Fibroblast of skin of left quadriceps (primary cell): ENCODE results near the gene OTULINL.
"Not testable (repeated sequence)": the region's sequence is repeated elsewhere in the genome, so short reads cannot be mapped to it uniquely, and the experiment has no call there.

Experiments used
- DNase-seq, 2 experiments: peaks; one replicate each; pipeline ENCODE4 v3.0.0-alpha.2; 2013; ENCODE audit warnings: low read depth in 2 of 2

The OTULINL gene

GRCh38 chr5:14581106-14581890 lies at the start of gene OTULINL:
Gene OTULINL (plus strand): TSS chr5:14581792. CDS start chr5:14581895, 103 bp downstream.
- peak; percentile 42 to 53 for DNase-seq

GRCh38 chr5:14532180-14532579 lies 49.4 kb upstream of the OTULINL start:
- no peak for DNase-seq

DNA sequence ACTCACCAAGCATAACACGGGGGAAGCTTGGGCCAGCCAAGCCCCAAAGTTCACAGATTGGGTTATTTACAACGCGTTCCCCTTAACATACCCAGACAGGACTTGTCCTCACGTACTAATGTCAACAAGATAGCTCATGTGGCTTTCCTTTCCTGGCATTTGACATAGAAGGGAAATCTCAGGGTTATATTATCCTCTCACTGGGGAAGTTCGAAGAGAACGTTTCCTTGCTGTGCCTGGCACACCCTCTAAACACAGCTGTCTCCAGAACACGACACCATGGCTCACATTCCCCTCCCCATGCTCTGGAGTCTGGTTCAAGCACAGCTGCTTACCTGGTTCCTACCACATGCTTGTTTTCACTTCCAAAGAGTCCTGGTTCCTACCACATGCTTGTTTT lies 46.8 kb upstream of the OTULINL start:
- no peak for DNase-seq

DNA sequence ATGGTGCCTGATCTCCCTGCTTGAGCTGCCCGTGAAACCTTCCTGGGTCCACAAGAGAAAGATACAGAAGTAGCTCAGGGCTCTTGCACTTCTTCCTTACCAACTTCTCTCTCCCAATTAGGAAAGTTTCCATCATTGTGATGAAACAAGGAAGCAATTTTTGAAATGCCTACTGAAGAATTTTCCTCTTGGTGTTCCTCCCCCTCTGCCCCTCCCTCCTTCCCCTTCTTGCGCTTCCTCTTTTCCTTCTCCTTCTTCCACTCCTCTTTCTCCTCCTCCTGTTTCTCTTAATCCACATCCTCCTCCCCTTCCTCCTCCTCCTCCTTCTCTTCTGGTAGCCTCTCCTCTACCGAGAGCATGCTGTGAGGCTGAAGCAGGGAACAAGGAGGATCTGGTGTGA lies 36.3 kb upstream of the OTULINL start:
- no peak for DNase-seq

GRCh38 chr5:14545862-14546261 lies 35.7 kb upstream of the OTULINL start:
- DNase-seq = no peak

DNA sequence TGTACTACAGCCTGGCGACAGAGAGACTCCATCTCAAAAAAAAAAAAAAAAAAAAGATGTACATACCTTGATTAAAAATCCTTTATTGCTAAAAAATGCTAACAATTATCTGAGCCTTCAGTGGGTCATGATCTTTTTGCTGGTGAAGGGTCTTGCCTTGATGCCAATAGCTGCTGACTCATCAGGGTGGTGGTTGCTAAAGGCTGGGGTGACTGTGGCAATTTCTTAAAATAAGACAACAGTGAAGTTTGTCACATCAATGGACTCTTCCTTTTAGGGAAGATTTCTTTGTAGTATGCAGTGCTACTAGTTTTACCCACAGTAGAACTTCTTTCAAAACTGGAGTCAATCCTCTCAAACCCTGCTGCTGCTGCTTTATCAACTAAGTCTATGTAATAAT lies 33.9 kb upstream of the OTULINL start:
- no peak for DNase-seq

GRCh38 chr5:14551211-14551610 lies 30.4 kb upstream of the OTULINL start:
- no peak for DNase-seq

GRCh38 chr5:14552017-14552416 lies 29.6 kb upstream of the OTULINL start:
- DNase-seq = no peak

DNA sequence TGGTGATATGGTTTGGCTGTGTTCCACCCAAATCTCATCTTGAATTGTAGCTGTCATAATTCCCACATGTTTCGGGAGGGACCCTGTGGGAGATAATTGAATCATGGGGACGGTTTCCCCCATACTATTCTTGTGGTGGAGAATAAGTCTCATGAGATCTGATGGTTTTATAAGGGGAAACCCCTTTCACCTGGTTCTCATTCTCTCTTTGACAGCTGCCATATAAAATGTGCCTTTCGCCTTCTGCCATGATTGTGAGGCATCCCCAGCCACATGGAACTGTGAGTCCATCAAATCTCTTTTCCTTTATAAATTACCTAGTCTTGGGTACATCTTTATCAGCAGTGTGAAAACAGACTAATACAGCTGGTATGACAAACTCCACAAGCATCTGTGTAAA lies 27.3 kb upstream of the OTULINL start:
- DNase-seq = not testable (repeated sequence)

GRCh38 chr5:14556015-14556414 lies 25.6 kb upstream of the OTULINL start:
- DNase-seq = no peak

DNA sequence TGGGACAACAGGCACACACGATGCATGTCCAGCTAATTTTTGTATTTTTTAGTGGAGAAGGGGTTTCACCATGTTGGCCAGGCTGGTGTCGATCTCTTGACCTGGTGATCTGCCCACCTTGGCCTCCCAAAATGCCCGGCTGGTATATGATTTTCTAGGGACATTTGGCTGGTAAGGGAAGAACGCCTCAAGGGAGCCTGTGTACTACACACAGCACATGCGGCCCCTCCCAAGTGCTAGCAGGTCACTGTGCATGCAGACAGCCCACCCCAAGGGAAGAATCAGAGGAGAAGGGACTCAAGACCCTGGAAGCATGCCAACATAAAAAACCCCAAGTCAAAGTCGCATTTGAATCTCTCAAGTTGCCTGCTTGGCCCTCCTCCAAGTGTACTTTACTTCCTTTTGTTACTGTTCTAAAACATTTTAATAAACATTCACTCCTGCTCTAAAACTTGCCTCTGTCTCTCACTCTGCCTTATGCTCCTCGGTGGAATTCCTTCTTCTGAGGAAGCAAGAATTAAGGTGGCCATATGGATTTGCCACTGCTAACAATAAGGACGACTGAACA lies 24.3 kb upstream of the OTULINL start:
- DNase-seq = no peak

DNA sequence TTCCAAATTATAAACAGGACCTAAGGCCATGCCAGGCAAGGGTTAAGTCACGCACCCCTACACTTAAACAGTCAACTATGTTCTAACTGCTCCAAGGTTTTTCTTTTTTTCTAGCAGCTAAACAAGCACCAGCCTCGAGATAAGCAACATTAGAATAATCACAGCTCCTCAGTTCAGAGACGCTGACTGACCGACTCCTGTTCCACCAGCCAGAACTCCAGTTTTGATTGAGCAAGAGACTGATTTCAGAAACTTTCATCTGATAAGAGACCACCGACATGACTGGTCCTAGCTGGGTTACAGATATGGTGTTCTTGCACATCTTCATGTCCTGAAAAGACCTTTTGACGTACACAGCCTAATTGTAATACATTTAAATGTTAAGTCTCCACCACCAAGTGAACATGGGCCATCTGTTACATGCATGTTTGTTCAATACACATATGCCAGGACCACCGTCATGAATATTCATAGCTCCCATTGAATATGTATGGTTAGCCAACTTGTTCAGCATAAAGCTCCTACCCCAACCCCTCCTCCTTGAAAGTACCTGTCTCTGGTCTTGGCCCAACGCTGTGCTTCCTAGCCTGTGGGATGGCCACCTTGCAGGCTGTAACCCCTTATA lies 23.7 kb upstream of the OTULINL start:
- no peak for DNase-seq

GRCh38 chr5:14560091-14560595 lies 21.4 kb upstream of the OTULINL start:
- no peak for DNase-seq

DNA sequence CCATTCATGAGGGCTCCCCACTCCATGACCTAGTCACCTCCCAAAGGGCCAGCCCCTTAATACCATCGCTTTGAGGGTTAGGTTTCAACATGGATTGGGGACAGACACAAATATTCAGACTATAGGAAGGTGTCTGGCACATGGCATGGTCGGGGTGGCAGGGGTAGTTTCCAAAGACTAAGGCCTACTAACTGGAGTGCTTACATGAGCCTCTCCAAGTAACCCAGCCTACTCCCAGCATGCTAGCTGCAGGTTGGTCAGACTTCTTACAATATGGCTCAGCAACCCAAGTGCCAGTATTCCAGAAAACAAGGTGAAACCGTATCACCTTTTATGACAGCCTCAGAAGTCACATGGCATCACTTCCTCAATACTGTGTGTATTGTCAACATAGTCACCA lies 19.9 kb upstream of the OTULINL start:
- DNase-seq = no peak

GRCh38 chr5:14568333-14568732 lies 13.3 kb upstream of the OTULINL start:
- DNase-seq = no peak

GRCh38 chr5:14569948-14570691 lies 11.5 kb upstream of the OTULINL start:
- DNase-seq = no peak

- DNase-seq = no peak
Measured at GRCh38 chr5:14571901-14572300, 9.7 kb upstream of the OTULINL start.

DNA sequence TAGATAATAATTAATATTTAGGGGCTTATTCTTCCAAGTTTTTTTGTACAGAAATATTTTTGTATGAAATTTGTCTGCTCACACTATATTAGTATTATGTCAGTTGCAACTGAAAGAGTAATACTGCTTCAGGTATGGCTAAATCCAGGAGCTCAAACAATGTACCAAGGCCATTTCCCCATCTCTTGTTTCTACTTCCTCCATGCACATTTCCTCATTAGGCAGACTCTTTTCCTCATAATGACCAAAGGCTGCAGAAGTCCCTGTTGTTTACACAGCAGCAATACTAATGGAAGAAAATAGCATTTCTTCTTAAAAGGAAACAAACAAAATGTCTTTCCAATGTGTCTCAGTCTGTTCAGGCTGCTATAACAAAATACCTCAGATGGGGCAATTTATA lies 9.2 kb upstream of the OTULINL start:
- no peak for DNase-seq

DNA sequence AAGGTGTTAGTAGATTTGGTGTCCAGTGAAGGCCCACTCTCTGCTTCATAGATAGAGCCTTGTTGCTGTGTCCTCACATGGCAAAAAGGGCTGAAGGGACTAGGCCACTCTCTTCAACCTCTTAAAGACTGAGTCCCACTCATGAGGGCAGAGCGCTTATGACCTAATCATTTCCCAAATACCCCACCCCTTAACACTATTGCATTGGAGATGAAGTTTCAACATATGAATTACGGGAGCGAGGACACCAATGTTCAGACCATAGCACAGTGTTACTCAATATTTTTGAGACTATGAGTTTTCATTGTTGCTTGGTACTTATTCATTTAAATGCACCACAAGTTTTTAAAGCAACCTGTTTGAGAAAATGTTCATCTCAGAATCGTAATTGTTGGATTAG lies 8.8 kb upstream of the OTULINL start:
- DNase-seq = no peak

DNA sequence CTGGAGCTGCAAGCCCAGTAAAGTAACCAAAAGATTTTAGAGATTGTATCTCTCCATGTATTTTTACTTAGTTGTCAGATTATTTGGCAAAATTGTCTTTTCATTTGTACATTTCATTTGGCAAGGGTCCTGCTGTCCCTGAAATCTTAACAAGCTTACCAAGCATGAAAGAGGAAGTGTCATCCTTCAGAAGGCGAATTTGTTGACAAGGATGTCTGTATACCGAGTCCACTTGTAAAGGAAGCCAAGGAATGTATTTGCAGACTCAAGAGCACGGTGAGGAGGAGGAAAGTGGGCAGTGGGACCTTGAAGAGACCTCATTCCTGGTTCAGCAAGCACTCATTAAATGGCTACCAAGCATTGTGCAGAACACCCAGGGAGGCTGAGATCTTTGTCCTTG lies 7.5 kb upstream of the OTULINL start:
- DNase-seq = no peak

DNA sequence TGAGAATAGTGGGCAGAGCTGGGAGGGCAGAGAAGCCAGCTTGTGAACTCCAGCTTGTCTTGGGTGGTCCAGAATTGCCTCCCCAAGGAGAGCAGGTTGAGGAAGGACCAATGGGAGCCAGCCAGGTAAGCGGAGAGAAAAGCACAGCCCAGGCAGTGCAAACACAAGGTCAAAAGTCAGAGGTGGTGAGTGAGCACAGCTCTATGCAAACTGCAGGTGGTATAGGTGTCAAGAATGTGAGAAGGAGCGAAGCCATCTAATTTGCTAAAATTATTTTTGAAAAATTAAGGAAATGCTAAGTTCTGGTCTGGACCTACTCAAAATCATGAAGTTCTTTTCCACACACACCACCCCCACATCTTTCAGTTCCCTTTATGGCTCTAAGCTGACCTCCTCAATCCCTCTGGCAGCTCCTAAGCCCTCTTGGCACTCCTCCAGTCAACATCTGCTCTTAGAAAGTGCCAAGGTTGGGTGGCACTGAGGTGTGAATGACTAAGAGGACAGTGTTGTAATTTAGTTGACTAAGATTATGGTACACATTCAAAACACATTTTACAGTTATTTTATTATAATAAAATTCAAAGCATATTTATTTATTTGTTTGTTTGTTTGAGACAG lies 6.6 kb upstream of the OTULINL start:
- no peak for DNase-seq

DNA sequence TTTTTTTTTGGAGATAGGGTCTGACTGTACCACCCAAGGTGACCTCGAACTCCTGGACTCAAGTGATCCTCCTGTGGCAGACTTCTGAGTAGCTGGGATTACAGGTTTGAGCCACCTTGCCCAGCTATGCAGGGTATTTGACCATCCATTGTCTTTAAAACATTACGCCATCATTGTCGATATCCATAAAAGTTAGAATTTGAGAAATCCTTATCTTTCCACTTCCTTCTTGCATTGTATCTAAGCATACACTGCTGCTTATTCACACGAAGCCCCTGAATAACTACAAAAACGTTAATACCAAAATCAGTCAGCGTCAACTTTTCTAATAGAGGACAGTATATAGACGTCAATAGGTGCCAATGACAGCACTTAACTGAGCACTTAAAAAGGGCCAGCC lies 5.4 kb upstream of the OTULINL start:
- DNase-seq = no peak
